Ovary (tissue), 9 donors: ENCODE results near the gene FAM177A1. TPM values are rescaled to one million over a fixed set of nuclear protein-coding genes. Genes with fewer than 3 reads are reported as not detected.

Experiments used
- DNase-seq, 5 donors: peaks; one replicate each; pipeline ENCODE4 v3.0.0-alpha.2; 2019 to 2020
- H3K27ac ChIP-seq, 2 donors: fragments of 200-600 bp; one replicate each; pipeline versions ENCODE4 v1.5.1 to v1.8.0; 2019 to 2022
- H3K27me3 ChIP-seq: fragments of 200-600 bp; one replicate; pipeline ENCODE4 v1.8.0; 2022
- H3K36me3 ChIP-seq: fragments of 200-600 bp; sonication (generic); one replicate; pipeline ENCODE4 v1.5.1; 2019
- H3K4me1 ChIP-seq: one replicate; pipeline ENCODE4 v1.8.1; 2013; ENCODE audit warnings: mild to moderate bottlenecking, moderate library complexity; ENCODE audit not compliant: insufficient read depth
- H3K4me3 ChIP-seq: fragments of 200-600 bp; sonication (generic); one replicate; pipeline ENCODE4 v1.5.1; 2017
- H3K9me3 ChIP-seq, 2 donors: fragments of 200-600 bp in 1 of 2; sonication (generic) in 1 of 2; one replicate each; pipeline versions ENCODE4 v1.5.1 to v1.8.1; 2013 to 2019; ENCODE audit warnings: mild to moderate bottlenecking in 1 of 2, moderate library complexity in 1 of 2
- CTCF ChIP-seq, 3 donors: fragments of 450-650 bp in 2 of 3; fragments of 200-600 bp in 1 of 3; IDR thresholded peaks; one replicate each; pipeline versions ENCODE4 v1.5.1 to v1.8.0; 2016 to 2022; ENCODE audit warnings: antibody characterized with exemption in 3 of 3, mild to moderate bottlenecking in 1 of 3
- EP300 ChIP-seq: sonication (generic); formaldehyde crosslinking; IDR thresholded peaks from one replicate; pipeline ENCODE4 v1.6.1; 2017; ENCODE audit warnings: antibody characterized with exemption
- POLR2A ChIP-seq: fragments of 450-650 bp; IDR thresholded peaks from one replicate; pipeline ENCODE4 v1.6.1; 2017; ENCODE audit warnings: antibody characterized with exemption, mild to moderate bottlenecking, moderate library complexity
- WGBS, 3 donors: extraction: QIAGEN DNeasy Blood & Tissue Kit in 1 of 3; methylation state at CpG; one replicate each; pipeline versions ENCODE4 v1.1.5 to v1.1.7; 2013 to 2017; 5-methylcytosine and 5-hydroxymethylcytosine counted together
- intact Hi-C, 4 donors: fragments of 100-400 bp; cut with DNase I; formaldehyde crosslinking; loops; one replicate each; pipeline versions ENCODE4 v1.11.0 to v1.15.1; 2022 to 2023
- polyA plus RNA-seq, 2 donors: library from polyadenylated mRNA; stranded (reverse); fragments of 200-250 nt in 1 of 2; fragments of 350-450 nt in 1 of 2; fragmentation: Illumina TruSeq in 1 of 2; extraction: RNeasy Lipid Tissue Mini Kit (QIAGEN cat#74804) in 1 of 2; gene quantifications; one replicate each; pipeline ENCODE4 v1.2.3, GENCODE V29; 2013 to 2014
- total RNA-seq, 7 donors: library from RNA; depleted of rRNA in 2 of 7; stranded (reverse); fragments of >200 nt in 2 of 7; fragmentation: NEBNext Ultra II Directional in 3 of 7; extraction: Animal tissue kit (Norgen Biotek cat#: 25700) in 3 of 7; gene quantifications; one replicate each; pipeline versions ENCODE4 v1.1.0 to v1.2.4, GENCODE V29; 2016 to 2023
- donor health status: DM: no; HTN: no; CAD: no; lungs with moderate emphysema.
- donor health status: DM: no; HTN: no; CAD: no.
- donor health status: Bipolar disorder and iron deficiency.
- donor health status: DM: yes; HTN: yes; CAD: no.
- donor health status: DM: no; HTN: no; CAD: no.
- donor health status: DM: yes; HTN: yes; CAD: no.

Gene FAM177A1
- total and polyA plus RNA-seq, 9 donors, result 15.7 to 46.8 (median 35.5) TPM

GRCh38 chr14:35004839-35005238, 41.2 kb upstream of the FAM177A1 start:
- no peak overlapping the region for H3K4me3 ChIP-seq
- no peak overlapping the region for H3K27ac ChIP-seq
- no peaks in the 10 kb centered on the region for H3K27me3 ChIP-seq
- WGBS, 3 donors, result 85 to 92% (median 87%) methylated on average over 1 of the region's 1 CpG
- intact Hi-C loops, result no loop called here
- TF ChIP-seq EP300 (no peak), CTCF (IDR thresholded peaks at IDR 0.05) (no peak), POLR2A (no peak)
- H3K36me3 ChIP-seq, result no peaks in the 10 kb centered on the region
- DNase-seq, result no peak
- no peaks in the 10 kb centered on the region for H3K9me3 ChIP-seq
- H3K4me1 ChIP-seq, result no peaks in the 10 kb centered on the region

DNA sequence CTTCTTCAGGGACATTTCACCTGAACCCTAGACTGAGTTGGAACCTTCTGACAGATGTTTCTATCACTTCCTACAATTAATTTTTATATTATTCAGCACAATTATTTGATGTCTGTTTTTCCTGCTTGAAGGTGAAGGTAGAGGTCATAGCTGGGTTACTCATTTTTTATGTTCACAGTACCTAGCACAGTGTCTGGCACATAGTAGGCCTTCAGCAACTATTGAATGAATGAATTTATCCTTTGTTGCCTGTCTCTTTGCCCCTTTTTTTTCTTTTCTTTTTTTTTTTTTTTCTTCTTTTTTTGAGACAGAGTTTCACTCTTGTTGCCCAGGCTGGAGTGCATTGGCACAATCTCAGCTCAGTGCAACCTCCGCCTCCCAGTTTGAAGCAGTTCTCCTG, 29.5 kb upstream of the FAM177A1 start:
- intact Hi-C loops, result no loop called here
- WGBS, 3 donors, result 96 to 100% (median 97%) methylated on average over 1 of the region's 1 CpG
- Histone ChIP-seq H3K36me3 (no peaks in the 10 kb centered on the region), H3K4me1 (no peaks in the 10 kb centered on the region), H3K9me3 (no peaks in the 10 kb centered on the region), H3K27me3 (no peaks in the 10 kb centered on the region), H3K4me3 (no peak overlapping the region), H3K27ac (no peak overlapping the region)
- no peak for TF ChIP-seq POLR2A
- no peak for TF ChIP-seq EP300
- TF ChIP-seq CTCF (IDR thresholded peaks at IDR 0.05), result no peak
- DNase-seq, result no peak

GRCh38 chr14:35020713-35021112, 25.4 kb upstream of the FAM177A1 start:
- no peak overlapping the region for H3K27ac ChIP-seq
- H3K27me3 ChIP-seq, result no peaks in the 10 kb centered on the region
- no peak for TF ChIP-seq EP300
- no peak for TF ChIP-seq POLR2A
- TF ChIP-seq CTCF (IDR thresholded peaks at IDR 0.05), result no peak
- no peaks in the 10 kb centered on the region for H3K36me3 ChIP-seq
- H3K4me1 ChIP-seq, result no peaks in the 10 kb centered on the region
- DNase-seq, result no peak
- H3K4me3 ChIP-seq, result no peak overlapping the region
- intact Hi-C loops, result no loop called here
- H3K9me3 ChIP-seq, result no peaks in the 10 kb centered on the region
- 83 to 87% (median 84%) methylated on average over 4 of the region's 4 CpGs for WGBS, 3 donors

DNA sequence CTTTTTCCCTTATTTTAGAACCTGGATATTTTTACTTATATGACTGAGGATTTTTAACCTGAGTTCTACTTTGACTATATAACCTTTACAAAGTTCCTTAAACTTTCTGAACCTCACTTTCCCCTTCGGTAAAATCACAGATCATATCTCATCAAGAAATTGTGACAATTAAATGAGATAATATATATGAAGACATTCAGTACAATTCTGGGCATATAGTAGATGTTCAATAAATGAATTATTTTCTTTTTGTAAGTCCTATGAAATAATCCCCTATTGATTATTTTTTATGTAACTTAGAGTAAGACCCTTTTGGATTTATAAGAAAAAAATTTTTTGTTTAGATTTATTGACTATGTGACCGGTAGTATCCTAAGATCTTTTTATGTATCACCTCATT, 17.6 kb upstream of the FAM177A1 start:
- H3K36me3 ChIP-seq, result no peaks in the 10 kb centered on the region

More for the DNA sequence above, 17.6 kb upstream of the FAM177A1 start:
- H3K4me1 ChIP-seq, result no peaks in the 10 kb centered on the region
- 92 to 98% (median 93%) methylated on average over 2 of the region's 2 CpGs for WGBS, 3 donors
- no peak overlapping the region for H3K27ac ChIP-seq
- intact Hi-C loops, result no loop called here
- no peak for DNase-seq
- TF ChIP-seq EP300, result no peak
- TF ChIP-seq POLR2A, result no peak
- TF ChIP-seq CTCF (IDR thresholded peaks at IDR 0.05), result no peak
- H3K4me3 ChIP-seq, result no peak overlapping the region
- no peaks in the 10 kb centered on the region for H3K27me3 ChIP-seq
- no peaks in the 10 kb centered on the region for H3K9me3 ChIP-seq
